SJCRH30 (cell line): ENCODE measurements around the gene APOL4. TPM values are rescaled to one million over a fixed set of nuclear protein-coding genes. Genes with fewer than 3 reads are reported as not detected.
"Not testable (repeated sequence)": the region's sequence is repeated elsewhere in the genome, so short reads cannot be mapped to it uniquely, and the experiment has no call there.

ENCODE experiments used
- DNase-seq, 2 experiments: peaks; one replicate each; pipeline ENCODE4 v3.0.0-alpha.2; 2015 to 2020
- H3K27ac ChIP-seq: fragments of 250-450 bp; sonication (Bioruptor Pico); 2 replicates; pipeline ENCODE4 v1.5.1; 2020; ENCODE audit warnings: mild to moderate bottlenecking, moderate library complexity
- H3K27me3 ChIP-seq: fragments of 250-450 bp; sonication (Bioruptor Pico); 2 replicates; pipeline ENCODE4 v1.5.1; 2020; ENCODE audit warnings: mild to moderate bottlenecking, moderate library complexity
- H3K36me3 ChIP-seq: fragments of 250-450 bp; sonication (Bioruptor Pico); 2 replicates; pipeline ENCODE4 v1.5.1; 2020; ENCODE audit warnings: mild to moderate bottlenecking, moderate library complexity
- H3K4me1 ChIP-seq: fragments of 250-450 bp; sonication (Bioruptor Pico); 2 replicates; pipeline ENCODE4 v1.5.1; 2020; ENCODE audit warnings: mild to moderate bottlenecking, moderate library complexity
- H3K4me3 ChIP-seq: fragments of 250-450 bp; sonication (Bioruptor Pico); 2 replicates; pipeline ENCODE4 v1.5.1; 2020; ENCODE audit warnings: mild to moderate bottlenecking, moderate library complexity
- H3K9me3 ChIP-seq: fragments of 250-450 bp; sonication (Bioruptor Pico); replicated peaks from 2 replicates; pipeline ENCODE4 v1.5.1; 2020; ENCODE audit warnings: mild to moderate bottlenecking, moderate library complexity
- total RNA-seq: library from RNA; depleted of rRNA; stranded (reverse); fragments of >200 nt; shearing (Covaris generic); gene quantifications from 2 replicates; pipeline ENCODE4 v1.2.3, GENCODE V29; 2014

The APOL4 gene
- total RNA-seq, 1 experiment from 2014 or later = 0.10 TPM

- not testable (repeated sequence) for DNase-seq, H3K4me1 ChIP-seq, H3K27ac ChIP-seq, H3K36me3 ChIP-seq, H3K4me3 ChIP-seq, H3K9me3 ChIP-seq, H3K27me3 ChIP-seq
Measured at GRCh38 chr22:36205573-36205972, 4.0 kb upstream of the APOL4 start.

GRCh38 chr22:36204632-36205015, 3.0 kb upstream of the APOL4 start:
- Histone ChIP-seq H3K4me1 (no peaks in the 10 kb centered on the region), H3K9me3 (no peaks in the 10 kb centered on the region), H3K27ac (no peak overlapping the region), H3K4me3 (no peak overlapping the region), H3K36me3 (no peaks in the 10 kb centered on the region), H3K27me3 (no peaks in the 10 kb centered on the region)
- no peak for DNase-seq

GRCh38 chr22:36204001-36204631, 2.5 kb upstream of the APOL4 start:
- Histone ChIP-seq H3K27ac (no peak overlapping the region), H3K36me3 (no peaks in the 10 kb centered on the region), H3K9me3 (no peaks in the 10 kb centered on the region), H3K4me3 (no peak overlapping the region), H3K4me1 (no peaks in the 10 kb centered on the region), H3K27me3 (no peaks in the 10 kb centered on the region)
- no peak for DNase-seq

- not testable (repeated sequence) for H3K4me3 ChIP-seq, DNase-seq, H3K9me3 ChIP-seq, H3K36me3 ChIP-seq, H3K27me3 ChIP-seq, H3K4me1 ChIP-seq, H3K27ac ChIP-seq
Measured at GRCh38 chr22:36203441-36203840, 1.8 kb upstream of the APOL4 start.

- not testable (repeated sequence) for H3K9me3 ChIP-seq, H3K36me3 ChIP-seq, H3K4me1 ChIP-seq, H3K27me3 ChIP-seq, H3K27ac ChIP-seq, H3K4me3 ChIP-seq
- peak in 1 of 2 experiments; percentile 35 for DNase-seq
Measured at GRCh38 chr22:36202906-36203305, 1.3 kb upstream of the APOL4 start.

- DNase-seq, H3K27ac ChIP-seq, H3K27me3 ChIP-seq, H3K36me3 ChIP-seq, H3K4me3 ChIP-seq, H3K9me3 ChIP-seq: not testable (repeated sequence)
- peaks cover 19% of the 10 kb centered on the region for H3K4me1 ChIP-seq
Measured at GRCh38 chr22:36201025-36201424, 584 bp downstream of the APOL4 start.

- Histone ChIP-seq H3K4me3 (no peak overlapping the region), H3K27me3 (no peaks in the 10 kb centered on the region), H3K9me3 (no peaks in the 10 kb centered on the region), H3K4me1 (peaks cover 19% of the 10 kb centered on the region), H3K36me3 (no peaks in the 10 kb centered on the region), H3K27ac (no peak overlapping the region)
- DNase-seq = no peak
Measured at GRCh38 chr22:36199001-36199551, 2.5 kb downstream of the APOL4 start.

- no peaks in the 10 kb centered on the region for H3K27me3 ChIP-seq
- no peak for DNase-seq
- H3K36me3 ChIP-seq = no peaks in the 10 kb centered on the region
- peaks cover 19% of the 10 kb centered on the region for H3K4me1 ChIP-seq
- H3K4me3 ChIP-seq = no peak overlapping the region
- no peak overlapping the region for H3K27ac ChIP-seq
- no peaks in the 10 kb centered on the region for H3K9me3 ChIP-seq
Measured at GRCh38 chr22:36198536-36198935, 3.1 kb downstream of the APOL4 start.

GRCh38 chr22:36197514-36198146, 4.0 kb downstream of the APOL4 start:
- Histone ChIP-seq H3K9me3 (no peaks in the 10 kb centered on the region), H3K4me3 (peak overlapping the region; percentile 1; the same call in 1 of the 2 replicates), H3K27me3 (no peaks in the 10 kb centered on the region), H3K27ac (peak overlapping the region; percentile 9; the same call in 1 of the 2 replicates), H3K36me3 (no peaks in the 10 kb centered on the region), H3K4me1 (peaks cover 19% of the 10 kb centered on the region)
- DNase-seq = peak; percentile 34 to 64

GRCh38 chr22:36197065-36197440, 4.6 kb downstream of the APOL4 start:
- peak; percentile 77 to 85 for DNase-seq
- Histone ChIP-seq H3K9me3 (no peaks in the 10 kb centered on the region), H3K27me3 (no peaks in the 10 kb centered on the region), H3K4me1 (peaks cover 19% of the 10 kb centered on the region), H3K27ac (peak overlapping the region; percentile 9; the same call in 1 of the 2 replicates), H3K36me3 (no peaks in the 10 kb centered on the region), H3K4me3 (peak overlapping the region; percentile 1; the same call in 1 of the 2 replicates)

- Histone ChIP-seq H3K27ac (no peak overlapping the region), H3K9me3 (no peaks in the 10 kb centered on the region), H3K4me3 (0 out of 2 replicates have a peak overlapping the region, but pooled peaks have one; percentile 1), H3K27me3 (no peaks in the 10 kb centered on the region), H3K36me3 (no peaks in the 10 kb centered on the region), H3K4me1 (peaks cover 19% of the 10 kb centered on the region)
- DNase-seq = no peak
Measured at GRCh38 chr22:36196254-36197064, 5.2 kb downstream of the APOL4 start.

GRCh38 chr22:36194971-36195370, 6.6 kb downstream of the APOL4 start:
- Histone ChIP-seq H3K4me1 (peaks cover 19% of the 10 kb centered on the region), H3K36me3 (no peaks in the 10 kb centered on the region), H3K9me3 (no peaks in the 10 kb centered on the region), H3K27ac (no peak overlapping the region), H3K4me3 (no peak overlapping the region), H3K27me3 (no peaks in the 10 kb centered on the region)
- peak; percentile 57 to 66 for DNase-seq

- H3K27ac ChIP-seq = no peak overlapping the region
- H3K9me3 ChIP-seq = no peaks in the 10 kb centered on the region
Measured at GRCh38 chr22:36194385-36194784, 7.2 kb downstream of the APOL4 start.

GRCh38 chr22:36193577-36193976, 8.0 kb downstream of the APOL4 start:
- H3K4me1 ChIP-seq = peaks cover 19% of the 10 kb centered on the region
- H3K27me3 ChIP-seq = no peaks in the 10 kb centered on the region
- H3K27ac ChIP-seq = no peak overlapping the region
- H3K4me3 ChIP-seq = no peak overlapping the region
- DNase-seq = no peak
- no peaks in the 10 kb centered on the region for H3K36me3 ChIP-seq
- H3K9me3 ChIP-seq = no peaks in the 10 kb centered on the region

More at GRCh38 chr22:36194385-36194784, 7.2 kb downstream of the APOL4 start:
- Histone ChIP-seq H3K36me3 (no peaks in the 10 kb centered on the region), H3K27me3 (no peaks in the 10 kb centered on the region), H3K4me1 (peaks cover 19% of the 10 kb centered on the region), H3K4me3 (no peak overlapping the region)
- DNase-seq = no peak

- Histone ChIP-seq H3K4me1 (peaks cover 19% of the 10 kb centered on the region), H3K4me3 (no peak overlapping the region), H3K36me3 (no peaks in the 10 kb centered on the region), H3K27me3 (no peaks in the 10 kb centered on the region), H3K27ac (no peak overlapping the region), H3K9me3 (no peaks in the 10 kb centered on the region)
- DNase-seq = no peak
Measured at GRCh38 chr22:36193171-36193570, 8.4 kb downstream of the APOL4 start.
